Gastrocnemius medialis (tissue), 4 donors: ENCODE measurements around the gene PRRC2A.

ENCODE experiments used
- CTCF ChIP-seq, 5 experiments: fragments of 450-650 bp in 3 of 5; fragments of 200-600 bp in 2 of 5; sonication (generic) in 2 of 5; IDR thresholded peaks in 4 of 5; conservative IDR thresholded peaks in 1 of 5; 1 replicate in 4 of 5; 2 replicates in 1 of 5; pipeline ENCODE4 v1.5.1; 2016 to 2019; ENCODE audit warnings: antibody characterized with exemption in 5 of 5, mild to moderate bottlenecking in 3 of 5, moderate library complexity in 3 of 5
- POLR2A ChIP-seq, 2 donors: fragments of 450-650 bp; IDR thresholded peaks; one replicate each; pipeline ENCODE4 v1.6.1; 2017; ENCODE audit warnings: antibody characterized with exemption in 2 of 2, mild to moderate bottlenecking in 2 of 2, moderate library complexity in 2 of 2

DNA sequence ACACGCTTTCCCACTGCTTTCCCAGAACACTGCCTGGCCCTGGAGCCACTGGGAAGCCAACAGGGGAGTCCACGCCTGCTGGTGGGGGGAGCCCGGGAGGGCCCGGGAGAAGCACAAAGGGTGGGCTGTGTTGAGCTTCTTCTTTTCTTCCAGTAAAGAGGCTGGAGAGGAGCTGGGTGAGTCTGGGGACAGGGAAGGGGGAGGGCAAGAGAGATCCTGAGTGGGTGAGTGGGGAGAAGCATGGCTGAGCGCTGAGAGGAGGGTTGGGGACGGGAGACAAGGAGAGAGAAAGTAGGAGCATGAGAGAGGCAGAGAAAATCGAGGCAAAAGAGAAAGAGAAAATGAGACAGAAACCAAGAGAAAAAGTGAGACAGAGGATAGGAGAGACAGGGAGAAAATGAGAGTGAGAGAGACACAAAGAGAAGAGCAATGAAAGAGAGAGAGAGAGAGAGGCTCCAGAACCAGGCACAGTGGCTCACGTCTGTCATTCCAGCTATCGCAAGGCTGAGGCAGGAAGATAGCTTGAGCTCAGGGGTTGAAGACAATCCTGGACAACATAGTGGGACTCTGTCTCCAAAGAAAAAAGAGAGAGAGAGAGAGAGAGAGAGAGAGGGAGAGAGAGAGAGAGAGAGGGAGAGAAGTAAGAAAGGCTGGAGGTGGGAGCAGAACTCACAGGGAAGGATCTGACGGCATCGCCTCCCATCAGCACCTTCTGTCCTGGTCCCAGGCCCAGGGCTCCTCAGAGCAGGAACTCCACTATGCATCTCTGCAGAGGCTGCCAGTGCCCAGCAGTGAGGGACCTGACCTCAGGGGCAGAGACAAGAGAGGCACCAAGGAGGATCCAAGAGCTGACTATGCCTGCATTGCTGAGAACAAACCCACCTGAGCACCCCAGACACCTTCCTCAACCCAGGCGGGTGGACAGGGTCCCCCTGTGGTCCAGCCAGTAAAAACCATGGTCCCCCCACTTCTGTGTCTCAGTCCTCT, 32.4 kb upstream of the PRRC2A start:
- TF ChIP-seq CTCF (IDR thresholded peaks at IDR 0.05 in 4 of 5, conservative IDR thresholded peaks at IDR 0.05 in 1 of 5): no peak
- TF ChIP-seq POLR2A (IDR thresholded peaks at IDR 0.05): no peak
